B cell (primary cell): Measurements from ENCODE around the gene XPO6. TPM values are rescaled to one million over a fixed set of nuclear protein-coding genes. Genes with fewer than 3 reads are reported as not detected.

ENCODE experiments used
- ATAC-seq: fragments of 200-7000 bp; cut with Tn5 transposase; one replicate; pipeline ENCODE4 v1.10.0; 2021; ENCODE audit warnings: low read depth, mild to moderate bottlenecking, moderate number of reproducible peaks, moderate library complexity
- CTCF ChIA-PET: fragments of 350-600 bp; sonication (Branson Sonifier 250); formaldehyde crosslinking; loops from one replicate; lab custom pipeline; 2021; ENCODE audit warnings: antibody characterized with exemption, inconsistent platforms; lab: Charles Lee
- POLR2A ChIA-PET: fragments of 350-600 bp; sonication (Branson Sonifier 250); formaldehyde crosslinking; loops from one replicate; lab custom pipeline; 2021; ENCODE audit warnings: antibody characterized with exemption; lab: Charles Lee
- DNase-seq: peaks from one replicate; pipeline ENCODE4 v3.0.0; 2013
- H2AFZ ChIP-seq: 2 replicates; pipeline ENCODE4 v1.6.1; 2012; ENCODE audit warnings: mild to moderate bottlenecking, low read depth, low read length; ENCODE audit not compliant: insufficient read depth, poor library complexity, severe bottlenecking
- H3K27ac ChIP-seq, 2 donors: 1 replicate in 1 of 2; 2 replicates in 1 of 2; pipeline ENCODE4 v1.5.1; 2012 to 2013; ENCODE audit warnings: low read length in 2 of 2, mild to moderate bottlenecking in 2 of 2, moderate library complexity in 1 of 2
- H3K27me3 ChIP-seq, 4 experiments: fragments of 200-600 bp in 1 of 4; sonication (generic) in 1 of 4; replicated peaks in 1 of 4; 1 replicate in 2 of 4; 2 replicates in 2 of 4; pipeline versions ENCODE4 v1.6.1 to v1.7.0; 2013 to 2016; ENCODE audit warnings: low read length in 3 of 4, mild to moderate bottlenecking in 2 of 4, mixed read lengths in 1 of 4, moderate library complexity in 1 of 4; ENCODE audit not compliant: insufficient read depth in 4 of 4, control insufficient read depth in 3 of 4; ENCODE audit errors: control extremely low read depth in 1 of 4
- H3K36me3 ChIP-seq, 2 experiments: replicated peaks in 1 of 2; 1 replicate in 1 of 2; 2 replicates in 1 of 2; pipeline versions ENCODE4 v1.6.1 to v1.7.1; 2013; ENCODE audit warnings: low read length in 1 of 2; ENCODE audit not compliant: insufficient read depth in 2 of 2, control insufficient read depth in 1 of 2; ENCODE audit errors: control extremely low read depth in 1 of 2, extremely low read depth in 1 of 2
- H3K4me1 ChIP-seq, 2 donors: fragments of 200-600 bp in 1 of 2; sonication (generic) in 1 of 2; 1 replicate in 1 of 2; 2 replicates in 1 of 2; pipeline versions ENCODE4 v1.5.1 to v1.6.1; 2013 to 2017; ENCODE audit warnings: low read length in 2 of 2; ENCODE audit not compliant: control insufficient read depth in 2 of 2, insufficient read depth in 2 of 2
- H3K4me2 ChIP-seq: replicated peaks from 2 replicates; pipeline ENCODE3; 2012; ENCODE audit warnings: mild to moderate bottlenecking, low read depth, low read length; ENCODE audit not compliant: poor library complexity, severe bottlenecking
- H3K4me3 ChIP-seq, 5 experiments: fragments of 200-600 bp in 1 of 5; sonication (generic) in 1 of 5; 1 replicate in 3 of 5; 2 replicates in 2 of 5; pipeline versions ENCODE4 v1.5.1 to v1.7.0; 2011 to 2016; ENCODE audit warnings: low read length in 4 of 5, mild to moderate bottlenecking in 4 of 5, low read depth in 2 of 5, control low read depth in 1 of 5, moderate library complexity in 1 of 5; ENCODE audit not compliant: insufficient read depth in 1 of 5; ENCODE audit errors: control extremely low read depth in 1 of 5, extremely low read depth in 1 of 5
- H3K79me2 ChIP-seq: fragments of 200-600 bp; sonication (generic); one replicate; pipeline ENCODE4 v1.6.0; 2016; ENCODE audit warnings: low read length; ENCODE audit not compliant: control insufficient read depth, insufficient read depth
- H3K9ac ChIP-seq: fragments of 200-600 bp; sonication (generic); 2 replicates; pipeline ENCODE4 v1.6.1; 2017; ENCODE audit warnings: mild to moderate bottlenecking, low read length, moderate library complexity
- H3K9me3 ChIP-seq, 3 donors: one replicate each; pipeline versions ENCODE4 v1.6.1 to v1.7.1; 2013; ENCODE audit warnings: low read length in 2 of 3; ENCODE audit not compliant: control insufficient read depth in 2 of 3, insufficient read depth in 1 of 3; ENCODE audit errors: control extremely low read depth in 1 of 3
- H4K20me1 ChIP-seq: 2 replicates; pipeline ENCODE4 v1.6.0; 2012; ENCODE audit warnings: mild to moderate bottlenecking, low read length; ENCODE audit not compliant: insufficient read depth, control insufficient read depth, poor library complexity, severe bottlenecking
- H3K27ac Mint-ChIP-seq: one replicate; pipeline ENCODE4 v1.8.0; 2021; ENCODE audit warnings: mixed read lengths
- H3K27me3 Mint-ChIP-seq: one replicate; pipeline ENCODE4 v1.8.0; 2021; ENCODE audit warnings: mixed read lengths
- H3K4me1 Mint-ChIP-seq: one replicate; pipeline ENCODE4 v1.8.0; 2021; ENCODE audit warnings: mixed read lengths
- H3K4me3 Mint-ChIP-seq: one replicate; pipeline ENCODE4 v1.8.0; 2021; ENCODE audit warnings: mixed read lengths
- H3K9me3 Mint-ChIP-seq: one replicate; pipeline ENCODE4 v1.8.0; 2022; ENCODE audit warnings: mixed read lengths; ENCODE audit not compliant: insufficient read depth
- CTCF ChIP-seq: fragments of 200-600 bp; IDR thresholded peaks from one replicate; pipeline ENCODE4 v1.8.0; 2022; ENCODE audit warnings: antibody characterized with exemption, mild to moderate bottlenecking
- EZH2 ChIP-seq: IDR thresholded peaks from 2 replicates; pipeline ENCODE4 v1.6.1; 2012; ENCODE audit warnings: borderline replicate concordance, low read depth, mild to moderate bottlenecking, moderate library complexity, low read length; ENCODE audit not compliant: insufficient read depth, poor library complexity, severe bottlenecking
- WGBS: methylation state at CpG from one replicate; pipeline ENCODE4 v1.1.5; 2013; ENCODE audit warnings: missing lambda C conversion rate; ENCODE audit not compliant: insufficient coverage; 5-methylcytosine and 5-hydroxymethylcytosine counted together
- intact Hi-C: fragments of 100-400 bp; cut with micrococcal nuclease; formaldehyde crosslinking; loops from one replicate; pipeline ENCODE4 v1.10.0; 2022
- polyA plus RNA-seq: library from polyadenylated mRNA; depleted of rRNA; stranded (reverse); fragments of >200 nt; gene quantifications from 2 replicates; pipeline ENCODE4 v1.2.3, GENCODE V29; 2012
- total RNA-seq, 2 donors: library from RNA; stranded (reverse); fragments of 120-200 nt in 1 of 2; gene quantifications; 1 replicate in 1 of 2; 2 replicates in 1 of 2; pipeline versions ENCODE4 v1.2.3 to v1.2.4, GENCODE V29; 2013 to 2022

The XPO6 gene
- total and polyA plus RNA-seq, 2 donors (not counting 1 experiment from before 2014, with no cell fraction given), result 259 to 303 TPM

- Mint-ChIP-seq H3K9me3 (peaks cover 2% of the 10 kb centered on the region), H3K27me3 (peaks cover 20% of the 10 kb centered on the region), H3K4me3 (no peak overlapping the region), H3K27ac (no peak overlapping the region), H3K4me1 (no peaks in the 10 kb centered on the region)
- Histone ChIP-seq H3K4me2 (no peak overlapping the region), H3K27me3 (no peaks in the 10 kb centered on the region), H3K4me3 (no peak overlapping the region), H3K9ac (no peak overlapping the region), H3K36me3 (no peaks in the 10 kb centered on the region), H3K79me2 (no peaks in the 10 kb centered on the region), H3K27ac (no peak overlapping the region), H2AFZ (no peak overlapping the region), H4K20me1 (no peaks in the 10 kb centered on the region), H3K4me1 (no peaks in the 10 kb centered on the region), H3K9me3 (peaks cover 0 to 7% (median 0%) of the 10 kb centered on the region in 3 donors)
- WGBS, result 20% methylated on average over 1 of the region's 4 CpGs
- DNase-seq (no peak), ATAC-seq (no peak)
- ChIA-PET CTCF (interaction anchor here (0.7 to 1.7 kb wide), 4 partner anchors 14 to 234 kb away, joined by 3 to 6 read pairs (median 3); no protein-coding TSS in a partner anchor), POLR2A (no interaction called here)
- intact Hi-C loops, result no loop called here
- no peak for TF ChIP-seq CTCF
- no peak for TF ChIP-seq EZH2
These were observed 139.7 kb downstream of the XPO6 start for GRCh38 chr16:28072087-28072486.

GRCh38 chr16:28069971-28070794 lies 141.6 kb downstream of the XPO6 start:
- Histone ChIP-seq H3K4me3 (no peak overlapping the region), H3K36me3 (no peaks in the 10 kb centered on the region), H3K27ac (no peak overlapping the region), H2AFZ (no peak overlapping the region), H3K27me3 (no peaks in the 10 kb centered on the region), H3K79me2 (no peaks in the 10 kb centered on the region), H3K4me1 (no peaks in the 10 kb centered on the region), H3K4me2 (no peak overlapping the region), H3K9ac (no peak overlapping the region), H3K9me3 (peaks cover 0 to 4% (median 0%) of the 10 kb centered on the region in 3 donors), H4K20me1 (no peaks in the 10 kb centered on the region)
- Mint-ChIP-seq H3K4me3 (no peak overlapping the region), H3K27me3 (peaks cover 24% of the 10 kb centered on the region), H3K27ac (no peak overlapping the region), H3K4me1 (no peaks in the 10 kb centered on the region), H3K9me3 (peaks cover 2% of the 10 kb centered on the region)
- WGBS, result 81% methylated on average over 29 of the region's 31 CpGs
- intact Hi-C loops, result no loop called here
- CTCF ChIA-PET, result interaction anchor here (0.9 to 3.3 kb wide), 8 partner anchors 9 to 207 kb away, joined by 3 to 15 read pairs (median 5); no protein-coding TSS in a partner anchor
- POLR2A ChIA-PET, result no interaction called here
- TF ChIP-seq EZH2 (no peak), CTCF (no peak)
- no peak for DNase-seq
- ATAC-seq, result no peak
